ENCODE measurements around the gene NEUROG2. TPM values are rescaled to one million over a fixed set of nuclear protein-coding genes. Genes with fewer than 3 reads are reported as not detected.
"Not testable (repeated sequence)": the region's sequence is repeated elsewhere in the genome, so short reads cannot be mapped to it uniquely, and the experiment has no call there.

The NEUROG2 gene
- total RNA-seq, 1 donor from 2014 or later = not detected

- no peak overlapping the region for H3K4me3 Mint-ChIP-seq (ENCODE audit: unreplicated experiment)
- no peak for DNase-seq (ENCODE audit: extremely low spot score, unreplicated experiment)
- H3K36me3 Mint-ChIP-seq (ENCODE audit: unreplicated experiment) = no peaks in the 10 kb centered on the region
- no peaks in the 10 kb centered on the region for H3K9me3 Mint-ChIP-seq (ENCODE audit: unreplicated experiment)
- H3K27me3 Mint-ChIP-seq (ENCODE audit: unreplicated experiment) = no peaks in the 10 kb centered on the region
- no peaks in the 10 kb centered on the region for H3K4me1 Mint-ChIP-seq (ENCODE audit: unreplicated experiment)
- no peak overlapping the region for H3K27ac Mint-ChIP-seq (ENCODE audit: unreplicated experiment)
- TF ChIP-seq, protein P1, sequence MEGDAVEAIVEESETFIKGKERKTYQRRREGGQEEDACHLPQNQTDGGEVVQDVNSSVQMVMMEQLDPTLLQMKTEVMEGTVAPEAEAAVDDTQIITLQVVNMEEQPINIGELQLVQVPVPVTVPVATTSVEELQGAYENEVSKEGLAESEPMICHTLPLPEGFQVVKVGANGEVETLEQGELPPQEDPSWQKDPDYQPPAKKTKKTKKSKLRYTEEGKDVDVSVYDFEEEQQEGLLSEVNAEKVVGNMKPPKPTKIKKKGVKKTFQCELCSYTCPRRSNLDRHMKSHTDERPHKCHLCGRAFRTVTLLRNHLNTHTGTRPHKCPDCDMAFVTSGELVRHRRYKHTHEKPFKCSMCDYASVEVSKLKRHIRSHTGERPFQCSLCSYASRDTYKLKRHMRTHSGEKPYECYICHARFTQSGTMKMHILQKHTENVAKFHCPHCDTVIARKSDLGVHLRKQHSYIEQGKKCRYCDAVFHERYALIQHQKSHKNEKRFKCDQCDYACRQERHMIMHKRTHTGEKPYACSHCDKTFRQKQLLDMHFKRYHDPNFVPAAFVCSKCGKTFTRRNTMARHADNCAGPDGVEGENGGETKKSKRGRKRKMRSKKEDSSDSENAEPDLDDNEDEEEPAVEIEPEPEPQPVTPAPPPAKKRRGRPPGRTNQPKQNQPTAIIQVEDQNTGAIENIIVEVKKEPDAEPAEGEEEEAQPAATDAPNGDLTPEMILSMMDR (IDR thresholded peaks at IDR 0.05) = no peak
Measured at GRCh38 chr4:112559053-112559452, 43.1 kb upstream of the NEUROG2 start.

GRCh38 chr4:112557676-112558411 lies 41.9 kb upstream of the NEUROG2 start:
- Mint-ChIP-seq H3K36me3 (ENCODE audit: unreplicated experiment) (no peaks in the 10 kb centered on the region), H3K9me3 (ENCODE audit: unreplicated experiment) (no peaks in the 10 kb centered on the region), H3K27me3 (ENCODE audit: unreplicated experiment) (no peaks in the 10 kb centered on the region), H3K4me3 (ENCODE audit: unreplicated experiment) (no peak overlapping the region), H3K4me1 (ENCODE audit: unreplicated experiment) (peaks cover 3% of the 10 kb centered on the region), H3K27ac (ENCODE audit: unreplicated experiment) (no peak overlapping the region)
- TF ChIP-seq, protein P1 (IDR thresholded peaks at IDR 0.05) = no peak
- DNase-seq (ENCODE audit: extremely low spot score, unreplicated experiment) = no peak

DNA sequence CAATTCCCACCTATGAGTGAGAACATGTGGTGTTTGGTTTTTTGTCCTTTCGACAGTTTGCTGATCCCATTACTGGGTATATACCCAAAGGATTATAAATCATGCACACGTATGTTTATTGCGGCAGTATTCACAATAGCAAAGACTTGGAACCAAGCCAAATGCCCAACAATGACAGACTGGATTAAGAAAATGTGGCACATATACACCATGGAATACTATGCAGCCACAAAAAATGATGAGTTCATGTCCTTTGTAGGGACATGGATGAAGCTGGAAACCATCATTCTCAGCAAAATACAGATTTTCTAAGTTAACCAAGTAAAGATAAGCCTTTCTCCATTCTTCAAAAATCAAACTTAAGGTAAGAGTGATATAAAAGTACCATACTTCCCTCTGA lies 38.3 kb upstream of the NEUROG2 start:
- not testable (repeated sequence) for H3K4me3 Mint-ChIP-seq (ENCODE audit: unreplicated experiment); H3K27me3 Mint-ChIP-seq (ENCODE audit: unreplicated experiment); H3K4me1 Mint-ChIP-seq (ENCODE audit: unreplicated experiment); H3K27ac Mint-ChIP-seq (ENCODE audit: unreplicated experiment); DNase-seq (ENCODE audit: extremely low spot score, unreplicated experiment); H3K36me3 Mint-ChIP-seq (ENCODE audit: unreplicated experiment); H3K9me3 Mint-ChIP-seq (ENCODE audit: unreplicated experiment)

GRCh38 chr4:112552668-112553067 lies 36.7 kb upstream of the NEUROG2 start:
- peaks cover 8% of the 10 kb centered on the region for H3K4me1 Mint-ChIP-seq (ENCODE audit: unreplicated experiment)

DNA sequence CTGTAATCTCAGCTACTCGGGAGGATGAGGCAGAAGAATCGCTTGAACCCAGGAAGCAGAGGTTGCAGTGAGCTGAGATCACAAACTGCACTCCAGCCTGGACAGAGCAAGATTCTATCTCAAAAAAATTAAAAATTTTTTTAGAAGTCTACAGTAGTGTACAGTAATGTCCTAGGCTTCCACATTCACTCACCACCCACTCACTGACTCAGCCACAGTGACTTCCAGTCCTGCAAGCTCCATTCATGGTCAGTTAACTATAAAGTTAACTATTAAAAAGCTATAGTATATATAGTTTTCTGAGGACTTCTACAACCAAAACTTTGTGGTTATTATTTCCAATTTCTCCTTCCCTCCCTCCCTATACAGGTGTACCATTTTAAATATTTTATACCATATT lies 34.7 kb upstream of the NEUROG2 start:
- H3K4me1 Mint-ChIP-seq (ENCODE audit: unreplicated experiment) = peaks cover 8% of the 10 kb centered on the region
- TF ChIP-seq, protein P1 (IDR thresholded peaks at IDR 0.05) = no peak
- DNase-seq (ENCODE audit: extremely low spot score, unreplicated experiment) = no peak
- H3K4me3 Mint-ChIP-seq (ENCODE audit: unreplicated experiment) = no peak overlapping the region
- no peaks in the 10 kb centered on the region for H3K27me3 Mint-ChIP-seq (ENCODE audit: unreplicated experiment)
- no peaks in the 10 kb centered on the region for H3K36me3 Mint-ChIP-seq (ENCODE audit: unreplicated experiment)
- no peak overlapping the region for H3K27ac Mint-ChIP-seq (ENCODE audit: unreplicated experiment)
- no peaks in the 10 kb centered on the region for H3K9me3 Mint-ChIP-seq (ENCODE audit: unreplicated experiment)

More at GRCh38 chr4:112552668-112553067, 36.7 kb upstream of the NEUROG2 start:
- Mint-ChIP-seq H3K27ac (ENCODE audit: unreplicated experiment) (no peak overlapping the region), H3K27me3 (ENCODE audit: unreplicated experiment) (no peaks in the 10 kb centered on the region), H3K9me3 (ENCODE audit: unreplicated experiment) (no peaks in the 10 kb centered on the region), H3K36me3 (ENCODE audit: unreplicated experiment) (no peaks in the 10 kb centered on the region), H3K4me3 (ENCODE audit: unreplicated experiment) (no peak overlapping the region)
- no peak for DNase-seq (ENCODE audit: extremely low spot score, unreplicated experiment)
- TF ChIP-seq, protein P1 (IDR thresholded peaks at IDR 0.05) = no peak

Measured in osteocyte (in vitro differentiated cells).